ENCODE results near the gene GLT8D1. TPM values are rescaled to one million over a fixed set of nuclear protein-coding genes. Genes with fewer than 3 reads are reported as not detected.

Gene GLT8D1
- total and polyA plus RNA-seq, 2 of the 4 experiments (the other 2 are of a cell fraction) = 87.8 to 124 TPM

DNA sequence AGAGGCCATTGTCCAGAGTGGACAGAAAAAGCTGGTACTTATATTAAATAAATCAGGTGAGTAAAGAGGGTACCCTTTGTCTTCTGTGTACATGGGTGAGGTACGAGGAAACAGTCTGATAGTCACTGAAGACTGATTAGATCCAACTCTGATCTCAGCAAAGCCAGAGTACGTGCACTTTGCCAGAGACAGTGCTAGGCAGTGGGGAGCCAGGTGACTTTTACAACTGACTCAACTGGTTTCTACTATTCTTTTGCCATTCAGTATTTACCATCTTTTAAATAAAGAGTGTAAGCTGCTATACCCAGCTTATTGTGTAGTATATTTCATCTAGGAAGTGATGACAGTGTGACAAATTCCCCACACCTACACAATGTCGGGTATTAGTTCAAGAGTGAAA is 16.4 kb downstream of the GLT8D1 start:
- H2BK20ac ChIP-seq (ENCODE audit: low read depth, low read length) = no peak overlapping the region
- no peak overlapping the region for H3K4me2 ChIP-seq (ENCODE audit: low read depth, low read length)
- H2BK5ac ChIP-seq (ENCODE audit: low read depth, low read length, poor library complexity, severe bottlenecking) = no peak overlapping the region
- no peak overlapping the region for H4K8ac ChIP-seq (ENCODE audit: low read depth in 2 of 2, low read length in 2 of 2)
- peaks cover 42 to 67% of the 10 kb centered on the region in 2 experiments for H3K79me1 ChIP-seq (ENCODE audit: low read depth in 1 of 2, low read length in 2 of 2)
- H3K27me3 ChIP-seq (ENCODE audit: control insufficient read depth, insufficient read depth, low read length) = no peaks in the 10 kb centered on the region
- in situ Hi-C loops (cut with MboI; ENCODE audit: low sequenced_read_pairs) = no loop called here
- H3K27ac ChIP-seq (ENCODE audit: insufficient read depth, low read length) = no peak overlapping the region
- H3K4me1 ChIP-seq (ENCODE audit: control insufficient read depth, insufficient read depth, low read length) = peaks cover 5% of the 10 kb centered on the region; the same call in 1 of the 2 replicates
- ATAC-seq (ENCODE audit: low read depth) (no peak), DNase-seq (no peak)
- no peak overlapping the region for H2AFZ ChIP-seq (replicated peaks; ENCODE audit: low read length, poor library complexity)
- no peak overlapping the region for H2BK15ac ChIP-seq (ENCODE audit: low read depth, low read length)
- H3K14ac ChIP-seq (replicated peaks; ENCODE audit: low read depth, low read length) = no peak overlapping the region
- no peak overlapping the region for H2AK5ac ChIP-seq (ENCODE audit: low read depth, low read length)
- WGBS, 2 experiments (ENCODE audit: extremely low coverage in 2 of 2, insufficient read length in 1 of 2) = 100% methylated on average over 1 of the region's 3 CpGs; no CpG with 5 or more reads in 1 of the 2 experiments
- H3K9me3 ChIP-seq (ENCODE audit: control insufficient read depth, insufficient read depth, low read length) = no peaks in the 10 kb centered on the region
- no peak overlapping the region for H3K4me3 ChIP-seq (ENCODE audit: insufficient read depth, low read depth, low read length)
- H3K36me3 ChIP-seq (ENCODE audit: control insufficient read depth, insufficient read depth, low read length) = peaks cover 57% of the 10 kb centered on the region
- no peak overlapping the region for H3K4ac ChIP-seq (ENCODE audit: low read depth, low read length)
- BruUV-seq (replicated peaks) = no TSS peak
- no peak overlapping the region for H4K5ac ChIP-seq (ENCODE audit: low read depth, low read length)
- H3K56ac ChIP-seq (ENCODE audit: extremely low read depth, insufficient read depth, low read length) = no peak overlapping the region
- H2AK9ac ChIP-seq (replicated peaks; ENCODE audit: low read depth, low read length, poor library complexity) = no peak overlapping the region
- ChIA-PET CTCF (no interaction called here), POLR2A (ENCODE audit: unreplicated experiment) (no interaction called here)
- H4K91ac ChIP-seq (ENCODE audit: insufficient read depth, low read depth, low read length) = no peak overlapping the region
- no peak overlapping the region for H3K18ac ChIP-seq (ENCODE audit: low read depth, low read length)
- intact Hi-C loops (cut with micrococcal nuclease) = no loop called here
- no peak overlapping the region for H3K9ac ChIP-seq (ENCODE audit: low read depth, low read length)
- no peak overlapping the region for H2BK120ac ChIP-seq (ENCODE audit: low read depth, low read length)
- no peak for TF ChIP-seq CEBPB (IDR thresholded peaks at IDR 0.05; ENCODE audit: low read depth, low read length)
- H3K9me1 ChIP-seq (ENCODE audit: insufficient read depth, low read length) = peaks cover 3% of the 10 kb centered on the region
- dilution Hi-C loops (cut with HindIII; ENCODE audit: low sequenced_read_pairs, unreplicated experiment) = no loop called here
- H4K20me1 ChIP-seq (ENCODE audit: insufficient read depth, low read length) = peaks cover 15% of the 10 kb centered on the region; the same call in 1 of the 2 replicates
- H3K23ac ChIP-seq (ENCODE audit: low read depth, low read length) = no peak overlapping the region

Measured in IMR-90 (cell line).